GM12873 (cell line): ENCODE data around the gene COX15.

Source experiments
- TF ChIP-seq, protein P1 (sequence below): IDR thresholded peaks from 2 replicates; pipeline ENCODE4 v1.5.1; 2012; ENCODE audit warnings: low read depth, mild to moderate bottlenecking, moderate library complexity, low read length, control low read depth; ENCODE audit not compliant: insufficient read depth; ENCODE audit errors: missing control alignments

The COX15 gene

DNA sequence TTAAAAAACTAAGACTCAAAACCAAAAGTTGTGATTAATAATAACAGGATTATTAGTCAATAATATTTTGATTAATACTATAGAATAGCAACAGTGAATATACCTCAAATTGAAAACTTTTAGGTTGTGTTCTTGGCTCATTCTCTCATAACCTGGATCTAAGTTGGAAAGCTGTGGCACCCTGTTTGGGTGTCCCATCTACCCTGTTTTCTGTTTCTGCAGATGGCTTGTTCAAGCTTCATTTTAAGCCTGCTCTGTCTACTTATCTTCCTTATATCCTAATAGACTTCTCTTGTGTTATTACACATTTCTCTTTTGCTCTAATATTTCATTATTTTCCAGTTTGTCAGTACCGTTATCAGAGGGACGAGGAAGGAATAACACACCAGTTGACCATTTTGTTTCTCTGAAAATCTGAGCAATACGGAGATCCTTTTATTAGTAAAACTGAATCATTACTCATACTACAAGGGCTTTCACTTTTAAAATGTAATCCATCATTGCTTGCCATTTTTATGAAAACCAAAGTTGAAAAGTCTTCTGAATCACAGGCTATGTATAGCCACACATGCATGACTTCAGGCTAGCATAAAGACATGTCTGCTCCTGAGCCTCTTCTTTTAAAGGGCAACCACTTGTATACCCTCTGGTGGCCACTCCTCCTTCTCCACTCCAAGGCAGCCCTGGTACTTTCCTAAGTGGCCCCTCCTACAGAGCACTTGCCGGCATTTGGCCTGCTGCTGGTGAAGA, 22.3 kb downstream of the COX15 start:
- TF ChIP-seq, protein P1, sequence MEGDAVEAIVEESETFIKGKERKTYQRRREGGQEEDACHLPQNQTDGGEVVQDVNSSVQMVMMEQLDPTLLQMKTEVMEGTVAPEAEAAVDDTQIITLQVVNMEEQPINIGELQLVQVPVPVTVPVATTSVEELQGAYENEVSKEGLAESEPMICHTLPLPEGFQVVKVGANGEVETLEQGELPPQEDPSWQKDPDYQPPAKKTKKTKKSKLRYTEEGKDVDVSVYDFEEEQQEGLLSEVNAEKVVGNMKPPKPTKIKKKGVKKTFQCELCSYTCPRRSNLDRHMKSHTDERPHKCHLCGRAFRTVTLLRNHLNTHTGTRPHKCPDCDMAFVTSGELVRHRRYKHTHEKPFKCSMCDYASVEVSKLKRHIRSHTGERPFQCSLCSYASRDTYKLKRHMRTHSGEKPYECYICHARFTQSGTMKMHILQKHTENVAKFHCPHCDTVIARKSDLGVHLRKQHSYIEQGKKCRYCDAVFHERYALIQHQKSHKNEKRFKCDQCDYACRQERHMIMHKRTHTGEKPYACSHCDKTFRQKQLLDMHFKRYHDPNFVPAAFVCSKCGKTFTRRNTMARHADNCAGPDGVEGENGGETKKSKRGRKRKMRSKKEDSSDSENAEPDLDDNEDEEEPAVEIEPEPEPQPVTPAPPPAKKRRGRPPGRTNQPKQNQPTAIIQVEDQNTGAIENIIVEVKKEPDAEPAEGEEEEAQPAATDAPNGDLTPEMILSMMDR, result no peak

DNA sequence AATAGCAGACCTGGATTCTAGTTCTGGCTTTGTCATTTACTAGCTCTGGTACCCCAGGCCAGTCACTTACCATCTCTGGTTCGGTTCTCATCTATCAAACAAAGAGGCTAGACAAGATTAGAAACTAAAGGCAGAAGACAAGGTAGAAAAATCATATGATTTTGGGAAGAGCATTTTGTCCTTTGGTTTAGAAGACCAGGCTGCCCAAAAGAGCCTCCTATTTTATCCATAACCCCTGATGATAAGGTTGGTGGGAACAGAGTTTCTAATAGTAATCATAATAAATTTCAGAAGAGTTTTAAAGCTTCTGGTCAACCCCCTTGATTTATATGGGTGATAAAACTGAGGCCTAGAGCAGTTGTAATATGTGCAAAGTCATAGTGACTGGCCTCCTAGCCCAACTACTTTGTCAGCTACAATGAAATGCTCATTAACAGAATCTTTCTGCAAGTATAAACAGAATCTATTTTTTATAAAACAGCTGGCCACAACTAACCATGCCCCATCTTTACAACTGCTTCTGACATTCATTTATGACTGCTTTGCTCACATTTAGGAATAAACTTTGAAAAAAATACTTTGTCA, 23.4 kb downstream of the COX15 start:
- TF ChIP-seq, protein P1, result no peak

DNA sequence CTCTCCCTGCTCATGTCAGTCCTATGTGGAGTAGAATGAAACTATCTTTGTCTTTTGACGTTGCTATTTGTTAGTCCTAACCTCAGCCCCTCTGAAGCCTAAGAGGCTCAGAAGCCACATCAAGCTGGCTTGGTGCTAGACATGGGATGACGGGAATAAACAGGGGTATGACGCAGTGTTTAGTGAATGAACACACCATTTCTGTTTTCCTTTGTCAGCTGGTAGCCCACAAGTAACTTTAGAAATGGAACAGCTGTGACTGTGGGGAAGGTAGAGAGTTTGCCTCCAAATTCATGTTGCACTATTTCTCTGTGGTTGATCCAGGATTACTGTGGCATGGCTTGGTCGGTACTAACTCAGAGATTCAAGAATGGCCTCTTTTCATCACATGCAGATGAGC, 31.3 kb downstream of the COX15 start:
- TF ChIP-seq, protein P1, result no peak

DNA sequence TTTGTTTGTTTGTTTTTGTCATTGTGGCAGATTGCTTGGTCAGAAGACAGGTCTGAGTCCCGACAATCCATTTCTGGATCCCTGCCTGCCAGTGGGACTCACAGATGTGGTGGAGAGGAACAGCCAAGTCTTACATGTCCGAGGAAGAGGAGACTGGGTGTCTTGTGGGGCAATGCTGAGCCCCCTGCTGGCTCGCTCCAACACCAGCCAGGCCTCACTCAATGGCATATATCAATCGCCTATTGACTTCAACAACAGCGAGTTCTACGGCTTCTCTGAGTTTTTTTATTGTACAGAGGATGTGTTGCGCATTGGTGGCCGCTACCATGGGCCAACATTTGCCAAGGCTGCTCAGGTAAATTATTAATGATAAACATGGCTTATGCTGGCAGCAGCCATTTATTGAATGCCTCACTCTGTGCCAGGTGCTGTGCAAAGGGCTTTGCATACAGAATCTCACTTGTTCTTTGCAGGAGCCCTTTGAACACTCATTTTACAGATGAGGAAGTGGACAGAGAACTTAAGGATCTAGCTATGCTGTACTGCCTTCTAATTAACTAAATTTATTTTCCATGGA, 33.3 kb downstream of the COX15 start:
- TF ChIP-seq, protein P1, result peak; percentile 37

DNA sequence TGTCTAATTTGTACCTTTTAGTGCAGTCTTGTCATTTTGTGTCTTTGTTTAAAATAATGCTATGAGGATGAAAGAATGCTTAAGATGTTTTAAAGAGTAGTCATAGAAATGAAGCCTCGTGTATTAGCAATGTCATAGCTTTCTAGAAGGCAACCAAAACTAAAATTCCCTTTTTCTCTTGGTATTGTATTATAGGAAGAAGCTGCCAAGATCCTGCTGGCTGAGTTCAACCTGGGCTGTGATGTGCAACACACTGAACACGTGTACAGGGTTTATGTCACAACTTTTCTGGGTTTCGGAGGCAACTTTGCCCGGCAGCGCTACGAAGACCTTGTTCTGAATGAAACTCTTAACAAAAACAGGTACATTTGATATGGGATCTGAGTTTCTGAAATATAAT, 36.2 kb downstream of the COX15 start:
- TF ChIP-seq, protein P1, result no peak

DNA sequence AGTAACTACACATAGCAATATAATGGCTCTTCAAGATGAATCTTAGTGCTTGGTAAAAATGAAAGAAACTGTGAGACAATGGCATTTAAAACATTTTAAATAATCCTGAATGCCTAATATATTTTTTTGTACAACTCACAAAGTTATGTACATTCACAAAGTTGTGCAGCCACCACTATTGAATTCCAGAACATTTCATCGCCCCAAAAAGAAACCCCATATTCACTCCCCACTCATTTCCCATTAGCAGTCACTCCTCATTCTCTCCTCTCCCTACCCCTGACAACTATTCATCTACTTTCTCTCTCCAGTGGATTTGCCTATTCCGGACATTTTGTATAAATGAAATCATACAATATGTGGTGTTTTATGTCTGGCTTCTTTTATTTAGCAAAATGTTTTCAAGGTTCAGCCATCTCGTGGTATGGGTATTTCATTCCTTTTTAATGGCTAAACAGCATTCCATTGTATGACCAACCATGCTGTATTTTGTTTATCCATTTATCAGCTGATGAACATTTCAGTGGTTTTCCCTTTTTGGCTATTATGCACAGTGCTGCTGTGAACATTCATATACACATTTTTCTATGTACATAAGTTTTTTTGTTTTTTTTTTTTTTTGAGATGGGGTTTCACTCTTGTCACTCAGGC, 37.9 kb downstream of the COX15 start:
- TF ChIP-seq, protein P1, result no peak

DNA sequence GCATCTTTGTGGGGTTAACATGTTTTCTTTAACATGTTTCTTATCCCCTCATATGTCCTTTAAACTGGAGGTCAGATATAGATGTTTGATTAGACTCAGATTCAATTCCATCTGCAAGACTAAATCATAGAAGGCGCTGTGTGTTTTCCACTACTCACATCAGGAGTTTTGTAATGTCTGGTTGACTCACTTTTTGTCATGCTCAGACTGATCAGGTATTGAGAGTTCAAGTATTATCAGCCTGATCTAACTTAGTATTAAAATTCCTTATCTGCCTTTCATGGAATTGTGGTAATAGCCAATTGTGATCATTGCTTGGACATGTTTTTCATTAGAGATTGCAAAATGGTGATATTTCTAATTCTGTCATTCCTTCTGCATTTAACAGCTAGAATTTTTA, 42.5 kb downstream of the COX15 start:
- TF ChIP-seq, protein P1, result no peak
